Stimulated activated CD8-positive, alpha-beta memory T cell treated with anti-CD3 and anti-CD28 coated beads, Interleukin-12 subunit alpha, Interleukin-12 subunit beta, amount 100 ng/mL, for 24 hours (primary cell): Measurements from ENCODE around the gene GRHL1.
A peak's percentile ranks its signal among the peaks of the same experiment; 100 is the strongest.

Experiments
- DNase-seq: peaks from one replicate; pipeline ENCODE4 v3.0.0-alpha.2; 2020; ENCODE audit errors: extremely low read depth

GRHL1 gene

DNA sequence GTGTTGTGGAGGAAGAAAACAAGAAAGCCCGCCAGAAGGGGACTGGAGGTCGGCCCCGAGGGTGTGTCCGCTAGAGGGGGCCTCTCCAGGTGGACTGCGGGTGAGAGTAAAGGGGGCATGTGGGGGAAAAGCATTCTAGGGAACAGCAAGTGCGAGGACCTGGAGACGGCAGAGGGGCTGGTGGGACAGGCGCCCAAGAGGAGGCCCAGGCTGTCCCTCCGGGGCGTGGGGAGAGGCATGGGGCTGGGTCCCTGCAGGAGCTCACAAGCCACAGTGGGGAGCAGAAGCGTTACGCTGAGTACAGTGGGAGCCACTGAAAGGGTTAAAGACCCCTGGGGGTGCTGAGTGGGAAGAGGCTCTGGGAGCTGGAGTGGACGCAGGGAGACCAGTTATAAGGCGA lies 90.2 kb downstream of the GRHL1 start:
- DNase-seq: no peak

GRCh38 chr2:10042301-10043161 lies 91.0 kb downstream of the GRHL1 start:
- DNase-seq: no peak

DNA sequence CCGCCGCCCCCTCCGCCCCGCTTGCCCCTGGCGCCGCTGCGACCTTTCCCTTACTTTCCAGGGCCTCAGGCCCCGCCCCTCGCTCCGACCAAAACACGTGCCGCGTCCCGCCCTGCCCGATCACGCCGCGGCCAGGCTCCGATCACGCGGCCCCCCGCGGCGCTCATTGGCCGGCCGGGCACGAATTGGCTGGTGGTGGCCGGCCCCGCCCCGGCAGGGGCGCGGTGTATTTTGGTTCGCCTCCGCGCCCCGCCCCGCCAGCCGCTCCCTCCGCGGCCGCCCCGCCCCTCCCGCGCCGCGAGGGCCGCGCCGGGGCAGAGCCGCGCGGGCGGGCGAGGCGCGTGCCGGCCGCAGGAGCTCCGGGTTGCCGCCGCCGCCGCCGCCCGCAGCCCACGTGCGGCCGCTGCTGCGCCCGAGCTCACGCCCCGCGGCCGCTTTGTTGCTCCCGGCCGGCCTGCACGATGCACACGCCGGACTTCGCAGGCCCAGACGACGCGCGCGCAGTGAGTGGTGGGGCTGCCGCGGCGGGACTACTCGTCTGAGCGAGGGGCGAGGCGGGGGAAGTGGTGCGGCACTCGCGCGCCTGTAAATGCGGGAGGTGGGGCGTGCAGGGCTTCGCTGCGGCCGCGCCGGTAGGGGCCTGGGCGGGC lies 91.9 kb downstream of the GRHL1 start, which contains the start of gene KLF11:
Gene KLF11, plus strand, starts transcription at position 295 of the 650 bp plus-strand sequence. Its CDS starts 167 bp downstream, at position 462.
- DNase-seq: peak; percentile 59

- peak; percentile 97 for DNase-seq
These were observed 92.6 kb downstream of the GRHL1 start for GRCh38 chr2:10043906-10044601.

- DNase-seq: no peak
These were observed 94.3 kb downstream of the GRHL1 start for GRCh38 chr2:10045561-10046355.

DNA sequence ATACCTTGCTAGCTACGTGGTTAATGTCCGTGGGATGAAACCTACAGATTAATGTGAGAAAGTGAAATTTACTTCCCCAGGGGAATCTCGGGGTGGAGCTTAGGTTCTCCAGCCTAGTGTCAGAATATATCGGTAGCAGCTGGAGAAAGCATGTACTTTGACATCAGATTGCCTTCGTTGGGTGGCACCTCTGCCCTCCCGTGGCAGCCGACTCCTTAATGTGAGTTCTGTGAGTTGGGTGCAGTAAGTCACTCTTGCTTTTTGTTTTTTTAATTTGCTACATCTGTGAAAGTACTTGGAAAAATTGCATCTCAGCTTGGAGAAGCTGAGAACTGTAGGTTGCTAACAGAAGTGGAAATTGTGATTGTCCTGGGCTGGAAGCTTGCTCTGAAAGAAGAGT lies 95.4 kb downstream of the GRHL1 start:
- DNase-seq: no peak

DNA sequence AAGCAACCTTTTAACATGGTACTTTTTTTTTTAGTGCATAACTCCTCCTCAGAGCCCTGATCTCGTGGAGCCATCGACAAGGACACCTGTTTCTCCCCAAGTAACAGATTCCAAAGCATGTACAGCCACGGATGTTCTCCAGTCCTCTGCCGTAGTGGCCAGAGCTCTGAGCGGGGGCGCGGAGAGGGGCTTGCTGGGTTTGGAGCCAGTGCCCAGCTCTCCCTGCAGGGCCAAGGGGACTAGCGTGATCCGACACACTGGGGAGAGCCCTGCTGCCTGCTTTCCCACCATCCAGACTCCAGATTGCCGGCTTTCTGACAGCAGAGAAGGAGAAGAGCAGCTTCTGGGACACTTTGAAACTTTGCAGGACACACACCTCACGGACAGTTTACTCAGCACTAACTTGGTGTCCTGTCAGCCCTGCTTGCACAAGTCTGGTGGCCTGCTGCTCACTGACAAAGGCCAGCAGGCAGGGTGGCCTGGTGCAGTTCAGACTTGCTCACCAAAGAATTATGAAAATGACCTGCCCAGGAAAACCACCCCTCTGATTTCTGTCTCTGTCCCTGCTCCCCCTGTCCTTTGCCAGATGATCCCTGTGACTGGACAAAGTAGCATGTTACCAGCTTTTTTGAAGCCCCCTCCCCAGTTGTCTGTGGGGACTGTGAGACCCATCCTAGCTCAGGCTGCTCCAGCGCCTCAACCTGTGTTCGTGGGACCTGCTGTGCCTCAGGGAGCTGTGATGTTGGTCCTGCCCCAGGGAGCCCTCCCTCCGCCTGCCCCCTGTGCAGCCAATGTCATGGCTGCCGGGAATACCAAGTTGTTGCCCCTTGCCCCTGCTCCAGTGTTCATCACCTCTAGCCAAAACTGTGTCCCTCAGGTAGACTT lies 96.4 kb downstream of the GRHL1 start:
- DNase-seq: no peak

DNA sequence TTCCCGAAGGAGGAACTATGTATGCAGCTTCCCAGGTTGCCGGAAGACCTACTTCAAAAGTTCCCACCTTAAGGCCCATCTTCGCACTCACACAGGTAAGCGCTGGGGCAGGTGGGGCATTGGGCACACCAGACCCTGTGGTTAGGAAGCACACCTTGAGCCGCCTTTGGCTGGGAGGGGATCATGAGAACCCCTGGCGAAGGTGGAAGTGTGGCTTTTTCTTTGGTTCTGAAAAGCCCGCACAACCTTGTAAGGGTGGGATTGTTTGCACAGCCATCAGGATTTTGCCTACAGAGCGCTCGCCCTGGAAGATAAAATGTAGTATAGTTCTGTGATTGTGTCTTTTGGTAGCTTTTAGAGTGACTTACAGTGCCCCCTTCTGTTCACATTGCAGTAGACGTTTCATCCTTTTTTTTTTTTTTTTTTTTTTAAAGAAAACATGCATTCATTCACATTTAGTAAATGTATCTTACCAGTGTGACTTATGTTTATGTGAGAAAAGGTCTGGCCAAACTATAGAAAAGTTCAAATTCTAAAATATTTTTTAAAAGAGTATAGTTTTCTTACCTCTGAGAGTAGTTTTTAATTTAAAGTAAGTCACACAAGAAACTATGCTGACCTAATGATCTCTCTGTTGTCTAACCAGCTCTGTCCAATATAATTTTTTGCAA lies 97.1 kb downstream of the GRHL1 start:
- no peak for DNase-seq
